H1 (cell line): ENCODE data around the gene TSPEAR.

Experiments
- BCL11A ChIP-seq, 2 experiments: IDR thresholded peaks; one replicate each; pipeline ENCODE4 v1.6.1; 2011; ENCODE audit warnings: low read depth in 2 of 2, low read length in 2 of 2, mild to moderate bottlenecking in 2 of 2
- CBX5 ChIP-seq: fragments of 300-800, 300-1000 bp; sonication (generic); IDR thresholded peaks from 2 replicates; pipeline ENCODE4 v1.7.1; 2016; ENCODE audit warnings: antibody characterized with exemption, low read length, low read depth
- EZH2 ChIP-seq: fragments of 200-600 bp; sonication (generic); IDR thresholded peaks from 2 replicates; pipeline ENCODE4 v1.7.1; 2012; ENCODE audit warnings: low read depth, mild to moderate bottlenecking, moderate library complexity, low read length, inconsistent platforms; ENCODE audit not compliant: severe bottlenecking
- GTF2F1 ChIP-seq: IDR thresholded peaks from 2 replicates; pipeline ENCODE4 v1.6.1; 2012; ENCODE audit warnings: low read depth, low read length, improper control_type of control experiment, borderline replicate concordance
- HDAC2 ChIP-seq, 2 experiments: fragments of 300-600 bp in 1 of 2; sonication (generic) in 1 of 2; IDR thresholded peaks; 2 replicates each; pipeline ENCODE4 v1.6.1; 2011 to 2012; ENCODE audit warnings: low read depth in 2 of 2, low read length in 2 of 2, mild to moderate bottlenecking in 2 of 2, moderate library complexity in 2 of 2, borderline replicate concordance in 1 of 2, inconsistent platforms in 1 of 2
- MAFK ChIP-seq: IDR thresholded peaks from 2 replicates; pipeline ENCODE4 v1.6.1; 2012; ENCODE audit warnings: low read depth, mild to moderate bottlenecking, improper control_type of control experiment, low read length
- POLR2AphosphoS5 ChIP-seq: IDR thresholded peaks from 2 replicates; pipeline ENCODE4 v1.6.1; 2011; ENCODE audit warnings: low read depth, low read length
- TAF1 ChIP-seq: IDR thresholded peaks from 2 replicates; pipeline ENCODE4 v1.6.1; 2011; ENCODE audit warnings: mild to moderate bottlenecking, low read depth, low read length
- YY1 ChIP-seq: IDR thresholded peaks from 2 replicates; pipeline ENCODE4 v1.6.1; 2011; ENCODE audit warnings: low read depth, mild to moderate bottlenecking, low read length
- TF ChIP-seq, protein P1 (sequence below): IDR thresholded peaks from 2 replicates; pipeline ENCODE4 v1.6.1; 2011; ENCODE audit warnings: low read depth, mild to moderate bottlenecking, low read length; ENCODE audit not compliant: insufficient read depth
- TF ChIP-seq, protein P2 (sequence below), 3 experiments: IDR thresholded peaks; 1 replicate in 2 of 3; 2 replicates in 1 of 3; pipeline versions ENCODE4 v1.5.1 to v1.6.1; 2011; ENCODE audit warnings: low read length in 3 of 3, mild to moderate bottlenecking in 3 of 3, inconsistent platforms in 2 of 3, low read depth in 1 of 3, moderate library complexity in 1 of 3; ENCODE audit not compliant: insufficient read depth in 1 of 3; ENCODE audit errors: control extremely low read depth in 1 of 3

DNA sequence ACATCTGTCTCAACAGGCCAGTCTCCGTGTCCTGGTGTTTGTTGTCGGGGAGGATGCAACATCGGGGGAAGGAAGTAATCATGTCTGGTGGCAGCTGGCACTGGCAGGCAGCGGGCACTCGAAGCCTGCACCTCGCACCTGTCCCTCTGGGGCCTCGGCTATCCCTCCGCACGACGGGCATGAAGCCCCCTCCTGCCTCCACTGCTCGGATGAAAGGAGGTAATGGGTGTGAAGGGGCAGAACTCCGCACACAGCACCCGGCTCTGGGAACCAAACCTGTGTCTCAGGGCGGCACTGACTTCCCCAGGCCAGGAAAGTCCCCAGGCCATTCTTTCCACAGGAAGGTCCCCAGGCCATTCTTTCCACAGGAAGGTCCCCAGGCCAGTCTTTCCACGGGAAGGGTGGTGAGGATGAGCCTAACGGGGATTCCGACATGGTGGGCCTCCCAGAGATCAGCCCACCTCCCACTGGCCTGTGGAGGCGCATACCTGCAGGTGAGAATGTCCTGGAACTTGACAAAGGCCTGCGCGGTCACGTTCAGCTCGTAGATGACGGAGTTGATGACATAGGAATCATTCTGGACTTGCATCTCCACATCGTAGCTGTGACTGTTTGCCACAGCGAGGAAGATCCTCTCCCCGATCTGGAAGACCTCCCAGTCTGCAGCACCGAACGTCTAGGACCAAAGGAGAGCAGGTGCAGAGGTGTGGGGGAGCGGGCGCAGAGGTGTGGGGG is 202.5 kb downstream of the TSPEAR start:
- no peak for TF ChIP-seq POLR2AphosphoS5
- TF ChIP-seq, protein P1, sequence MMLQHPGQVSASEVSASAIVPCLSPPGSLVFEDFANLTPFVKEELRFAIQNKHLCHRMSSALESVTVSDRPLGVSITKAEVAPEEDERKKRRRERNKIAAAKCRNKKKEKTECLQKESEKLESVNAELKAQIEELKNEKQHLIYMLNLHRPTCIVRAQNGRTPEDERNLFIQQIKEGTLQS: no peak
- TF ChIP-seq, protein P2, sequence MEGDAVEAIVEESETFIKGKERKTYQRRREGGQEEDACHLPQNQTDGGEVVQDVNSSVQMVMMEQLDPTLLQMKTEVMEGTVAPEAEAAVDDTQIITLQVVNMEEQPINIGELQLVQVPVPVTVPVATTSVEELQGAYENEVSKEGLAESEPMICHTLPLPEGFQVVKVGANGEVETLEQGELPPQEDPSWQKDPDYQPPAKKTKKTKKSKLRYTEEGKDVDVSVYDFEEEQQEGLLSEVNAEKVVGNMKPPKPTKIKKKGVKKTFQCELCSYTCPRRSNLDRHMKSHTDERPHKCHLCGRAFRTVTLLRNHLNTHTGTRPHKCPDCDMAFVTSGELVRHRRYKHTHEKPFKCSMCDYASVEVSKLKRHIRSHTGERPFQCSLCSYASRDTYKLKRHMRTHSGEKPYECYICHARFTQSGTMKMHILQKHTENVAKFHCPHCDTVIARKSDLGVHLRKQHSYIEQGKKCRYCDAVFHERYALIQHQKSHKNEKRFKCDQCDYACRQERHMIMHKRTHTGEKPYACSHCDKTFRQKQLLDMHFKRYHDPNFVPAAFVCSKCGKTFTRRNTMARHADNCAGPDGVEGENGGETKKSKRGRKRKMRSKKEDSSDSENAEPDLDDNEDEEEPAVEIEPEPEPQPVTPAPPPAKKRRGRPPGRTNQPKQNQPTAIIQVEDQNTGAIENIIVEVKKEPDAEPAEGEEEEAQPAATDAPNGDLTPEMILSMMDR (IDR thresholded peaks at IDR 0.05; ENCODE audit: control extremely low read depth in 1 of 3, insufficient read depth in 1 of 3, low read depth in 1 of 3, low read length in 3 of 3): no peak
- no peak for TF ChIP-seq BCL11A (IDR thresholded peaks at IDR 0.05; ENCODE audit: low read depth in 2 of 2, low read length in 2 of 2)
- no peak for TF ChIP-seq YY1
- no peak for TF ChIP-seq EZH2
- TF ChIP-seq CBX5: no peak
- no peak for TF ChIP-seq HDAC2 (IDR thresholded peaks at IDR 0.05; ENCODE audit: borderline replicate concordance in 1 of 2, low read depth in 2 of 2, low read length in 2 of 2)
- no peak for TF ChIP-seq TAF1
- no peak for TF ChIP-seq GTF2F1
- TF ChIP-seq MAFK: no peak
